Measurements from ENCODE around the gene GMDS. TPM values are rescaled to one million over a fixed set of nuclear protein-coding genes. Genes with fewer than 3 reads are reported as not detected.

The GMDS gene
- total and polyA plus RNA-seq, 2 of the 8 experiments (the other 6 are each of a cell fraction or from before 2014, with no cell fraction given) = 16.8 to 50.0 TPM

DNA sequence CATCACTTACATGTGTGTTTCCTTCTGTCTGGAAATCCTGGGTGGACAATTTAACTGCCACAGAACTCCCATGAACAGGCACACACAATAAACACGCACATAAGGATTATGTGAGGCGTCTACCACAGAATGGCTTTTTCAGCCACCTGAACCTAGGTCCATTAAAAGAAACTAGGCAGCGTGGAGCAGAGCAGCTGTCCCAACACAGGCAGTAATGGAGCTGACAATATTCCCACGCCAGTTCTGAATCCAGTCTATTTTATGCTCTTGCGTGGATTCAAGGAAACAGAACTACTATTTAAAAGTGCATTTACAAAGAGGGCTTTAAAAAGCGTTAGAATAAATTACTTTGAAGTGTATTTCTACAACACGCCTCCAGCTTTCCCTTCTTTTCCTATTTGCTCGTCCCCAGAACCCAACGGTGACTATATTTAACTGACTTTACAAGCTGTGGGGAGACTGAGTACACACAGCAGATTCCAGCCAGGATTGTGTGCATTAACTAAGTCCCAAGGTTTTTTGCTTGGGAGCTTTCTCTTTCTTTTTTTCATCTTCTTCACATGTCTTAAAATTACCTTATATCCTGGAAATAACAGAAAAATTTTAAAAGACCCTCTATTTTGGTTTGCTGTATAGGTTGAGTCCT, 95.9 kb downstream of the GMDS start:
- Histone ChIP-seq H2BK12ac (ENCODE audit: low read depth, low read length) (no peak overlapping the region), H4K5ac (ENCODE audit: insufficient read length, low read depth, low read length) (no peak overlapping the region), H3K27ac (ENCODE audit: low read depth, low read length) (no peak overlapping the region), H2BK20ac (ENCODE audit: low read length) (no peak overlapping the region), H3K14ac (ENCODE audit: insufficient read length) (no peak overlapping the region), H3K36me3 (ENCODE audit: control insufficient read depth in 2 of 4, insufficient read depth in 4 of 4, low read length in 3 of 4) (no peaks in the 10 kb centered on the region), H3K23me2 (ENCODE audit: low read depth, low read length) (no peaks in the 10 kb centered on the region), H3K79me2 (ENCODE audit: control insufficient read depth in 1 of 2, insufficient read depth in 2 of 2, low read length in 2 of 2) (peaks cover 0 to 2% of the 10 kb centered on the region in 2 experiments; a peak in 1 of 4 replicates), H3K9me3 (ENCODE audit: insufficient read depth in 2 of 2, low read depth in 1 of 2, low read length in 1 of 2) (no peaks in the 10 kb centered on the region), H3K23ac (ENCODE audit: insufficient read length) (no peak overlapping the region), H3K4me1 (replicated peaks in 1 of 4; ENCODE audit: control insufficient read depth in 3 of 4, insufficient read depth in 4 of 4, low read length in 3 of 4) (no peaks in the 10 kb centered on the region), H3K4me3 (ENCODE audit: extremely low read depth in 1 of 4, insufficient read depth in 2 of 4, low read depth in 3 of 4, low read length in 4 of 4) (no peak overlapping the region), H4K20me1 (replicated peaks in 1 of 2; ENCODE audit: control insufficient read depth in 1 of 2, insufficient read depth in 2 of 2, low read length in 2 of 2) (no peaks in the 10 kb centered on the region), H2AFZ (ENCODE audit: low read length) (no peak overlapping the region), H2BK5ac (ENCODE audit: low read depth, low read length) (no peak overlapping the region), H2AK5ac (ENCODE audit: low read depth, low read length) (no peak overlapping the region), H4K91ac (replicated peaks; ENCODE audit: insufficient read length, low read length) (no peak overlapping the region), H2BK15ac (ENCODE audit: low read length) (no peak overlapping the region), H3K4ac (replicated peaks; ENCODE audit: insufficient read length, low read depth, low read length) (no peak overlapping the region), H3K18ac (ENCODE audit: extremely low read depth, low read length) (no peak overlapping the region), H3K27me3 (replicated peaks in 1 of 4; ENCODE audit: control insufficient read depth in 3 of 4, extremely low read depth in 1 of 4, insufficient read depth in 3 of 4, low read length in 3 of 4) (no peaks in the 10 kb centered on the region), H2BK120ac (replicated peaks; ENCODE audit: low read depth, low read length) (no peak overlapping the region), H4K8ac (ENCODE audit: extremely low read depth, insufficient read depth, low read length) (no peak overlapping the region), H3K9ac (replicated peaks in 1 of 4; ENCODE audit: extremely low read depth in 1 of 4, low read depth in 3 of 4, low read length in 3 of 4) (no peak overlapping the region), H3K56ac (replicated peaks; ENCODE audit: insufficient read length, low read depth, low read length) (no peak overlapping the region), H3K79me1 (ENCODE audit: low read depth, low read length) (no peaks in the 10 kb centered on the region; the same call in 1 of the 2 replicates), H3K4me2 (ENCODE audit: insufficient read depth in 1 of 2, low read depth in 2 of 2, low read length in 2 of 2) (no peak overlapping the region)
- POLR2A ChIA-PET (ENCODE audit: partially characterized antibody) = no interaction called here
- 87% methylated on average over 9 of the region's 9 CpGs; no CpG with 5 or more reads in 1 of the 2 experiments for WGBS, 2 experiments (ENCODE audit: extremely low coverage in 1 of 2, insufficient coverage in 1 of 2, insufficient read length in 1 of 2, insufficient replicate concordance in 2 of 2, low coverage in 1 of 2, low lambda C conversion rate in 2 of 2, missing lambda C conversion rate in 1 of 2)
- CTCF ChIA-PET (ENCODE audit: partially characterized antibody) = interaction anchor here (0.9 to 1.7 kb wide), 2 partner anchors 9 to 60 kb away, joined by 4 to 5 read pairs; no protein-coding TSS in a partner anchor
- FAIRE-seq (no peak), DNase-seq (ENCODE audit: low read depth in 1 of 2, low spot score in 2 of 2) (no peak)
- no peak for TF ChIP-seq TAF7 (optimal IDR thresholded peaks at IDR 0.05; ENCODE audit: borderline replicate concordance, low read depth, low read length)
- TF ChIP-seq, protein P1, sequence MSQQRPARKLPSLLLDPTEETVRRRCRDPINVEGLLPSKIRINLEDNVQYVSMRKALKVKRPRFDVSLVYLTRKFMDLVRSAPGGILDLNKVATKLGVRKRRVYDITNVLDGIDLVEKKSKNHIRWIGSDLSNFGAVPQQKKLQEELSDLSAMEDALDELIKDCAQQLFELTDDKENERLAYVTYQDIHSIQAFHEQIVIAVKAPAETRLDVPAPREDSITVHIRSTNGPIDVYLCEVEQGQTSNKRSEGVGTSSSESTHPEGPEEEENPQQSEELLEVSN (IDR thresholded peaks at IDR 0.05) = no peak
- TF ChIP-seq SP4 (IDR thresholded peaks at IDR 0.05; ENCODE audit: low read length) = no peak
- TF ChIP-seq SIX5 (IDR thresholded peaks at IDR 0.05; ENCODE audit: low read depth, low read length) = no peak
- TF ChIP-seq MAFK (IDR thresholded peaks at IDR 0.05; ENCODE audit: low read depth, low read length) = no peak
- TF ChIP-seq EZH2 (IDR thresholded peaks at IDR 0.05; ENCODE audit: low read depth, low read length, severe bottlenecking) = no peak
- no peak for TF ChIP-seq RXRA (IDR thresholded peaks at IDR 0.05; ENCODE audit: insufficient read depth, low read depth, low read length)
- no peak for TF ChIP-seq TAF1 (IDR thresholded peaks at IDR 0.05; ENCODE audit: low read depth, low read length)
- TF ChIP-seq SP1 (IDR thresholded peaks at IDR 0.05; ENCODE audit: low read depth, low read length) = no peak
- TF ChIP-seq KDM5A (IDR thresholded peaks at IDR 0.05; ENCODE audit: low read length) = no peak
